GM21381 (cell line): ENCODE results near the gene CTCFL.

Experiments used
- ATAC-seq: cut with Tn5 transposase; IDR thresholded peaks from one replicate; pipeline ENCODE4 v1.9.1; 2021; ENCODE audit warnings: mild to moderate bottlenecking, moderate library complexity; ENCODE audit not compliant: unreplicated experiment

CTCFL gene

GRCh38 chr20:57469418-57470211 is 55.3 kb downstream of the CTCFL start:
- ATAC-seq: no peak

GRCh38 chr20:57468523-57469417 is 56.2 kb downstream of the CTCFL start:
- no peak for ATAC-seq

GRCh38 chr20:57467742-57468141 is 57.2 kb downstream of the CTCFL start:
- ATAC-seq: no peak

GRCh38 chr20:57465943-57466342 is 59.0 kb downstream of the CTCFL start:
- no peak for ATAC-seq

GRCh38 chr20:57465486-57465885 is 59.5 kb downstream of the CTCFL start:
- no peak for ATAC-seq

GRCh38 chr20:57464642-57465211 is 60.2 kb downstream of the CTCFL start:
- no peak for ATAC-seq

GRCh38 chr20:57462781-57463180 is 62.2 kb downstream of the CTCFL start:
- ATAC-seq: no peak

GRCh38 chr20:57461726-57462125 is 63.2 kb downstream of the CTCFL start:
- ATAC-seq: no peak

GRCh38 chr20:57460781-57461465 is 64.0 kb downstream of the CTCFL start:
- ATAC-seq: no peak

- no peak for ATAC-seq
Measured at GRCh38 chr20:57459897-57460296, 65.0 kb downstream of the CTCFL start.

GRCh38 chr20:57459278-57459677 is 65.7 kb downstream of the CTCFL start:
- no peak for ATAC-seq

GRCh38 chr20:57458400-57459160 is 66.4 kb downstream of the CTCFL start:
- no peak for ATAC-seq

GRCh38 chr20:57457243-57458095 is 67.5 kb downstream of the CTCFL start:
- no peak for ATAC-seq

GRCh38 chr20:57456116-57456515 is 68.8 kb downstream of the CTCFL start:
- no peak for ATAC-seq

- no peak for ATAC-seq
Measured at GRCh38 chr20:57455386-57455785, 69.6 kb downstream of the CTCFL start.

- no peak for ATAC-seq
Measured at GRCh38 chr20:57451795-57452661, 72.9 kb downstream of the CTCFL start.

- ATAC-seq: no peak
Measured at GRCh38 chr20:57451431-57451794, 73.5 kb downstream of the CTCFL start.

GRCh38 chr20:57450931-57451330 is 74.0 kb downstream of the CTCFL start:
- ATAC-seq: no peak
